HCT116 (cell line): ENCODE measurements around the gene PGAP3. TPM values are rescaled to one million over a fixed set of nuclear protein-coding genes. Genes with fewer than 3 reads are reported as not detected.
A peak's percentile ranks its signal among the peaks of the same experiment; 100 is the strongest.

ENCODE experiments used
- ATAC-seq: fragments of 200-7000 bp; cut with Tn5 transposase; 2 replicates; pipeline ENCODE4 v1.9.1; 2020; ENCODE audit warnings: mild to moderate bottlenecking, moderate library complexity
- BruUV-seq: library from RNA; stranded (reverse); fragments of 400-500 nt; replicated peaks from 2 replicates; lab custom pipeline; 2021; lab: Mats Ljungman, UMichigan
- CTCF ChIA-PET: fragments of 300-600 bp; sonication (Branson Sonifier 250); formaldehyde crosslinking; loops from one replicate; lab custom pipeline; 2021; ENCODE audit warnings: antibody characterized with exemption; lab: Charles Lee
- POLR2A ChIA-PET: fragments of 300-600, 350-600 bp; sonication (Branson Sonifier 250); formaldehyde crosslinking; loops from one replicate; lab custom pipeline; 2021; ENCODE audit warnings: antibody characterized with exemption; lab: Charles Lee
- RAD21 ChIA-PET, 2 experiments: fragments of 300-600 bp; sonication (Branson Sonifier 250); formaldehyde crosslinking; loops; one replicate each; lab custom pipeline; 2023; ENCODE audit warnings: low total read pairs in 2 of 2; ENCODE audit not compliant: uncharacterized antibody in 2 of 2, unreplicated experiment in 2 of 2, low non-redundant PET in 1 of 2; lab: Charles Lee
- DNase-seq: peaks from one replicate; pipeline ENCODE4 v3.0.0-alpha.2; 2010; ENCODE audit warnings: low read depth, low spot score
- H2AFZ ChIP-seq: fragments of 200-600 bp; shearing (Covaris generic), sonication (generic); 2 replicates; pipeline ENCODE4 v1.6.1; 2017; ENCODE audit warnings: low read depth, mixed run types, mixed read lengths, antibody characterized with exemption, low read length; ENCODE audit not compliant: poor library complexity, severe bottlenecking
- H3K27ac ChIP-seq: 2 replicates; pipeline ENCODE4 v1.5.1; 2012; ENCODE audit warnings: low read depth, low read length
- H3K27me3 ChIP-seq: fragments of 200-600 bp; sonication (generic); 2 replicates; pipeline ENCODE4 v1.6.1; 2016; ENCODE audit warnings: mixed run types, low read length, mixed read lengths; ENCODE audit not compliant: insufficient read depth
- H3K36me3 ChIP-seq, 2 experiments: fragments of 200-500 bp in 1 of 2; fragments of 200-600 bp in 1 of 2; sonication (Bioruptor generic) in 1 of 2; sonication (generic) in 1 of 2; 2 replicates each; pipeline versions ENCODE4 v1.5.1 to v1.6.1; 2014 to 2016; ENCODE audit warnings: low read length in 2 of 2, inconsistent platforms in 1 of 2, mixed read lengths in 1 of 2, mixed run types in 1 of 2; ENCODE audit not compliant: insufficient read depth in 2 of 2, control insufficient read depth in 1 of 2
- H3K4me1 ChIP-seq, 2 experiments: fragments of 200-600 bp in 1 of 2; sonication (generic) in 1 of 2; 2 replicates each; pipeline versions ENCODE4 v1.5.1 to v1.6.1; 2012 to 2017; ENCODE audit warnings: low read length in 2 of 2, inconsistent platforms in 1 of 2, mild to moderate bottlenecking in 1 of 2, mixed read lengths in 1 of 2, mixed run types in 1 of 2, moderate library complexity in 1 of 2; ENCODE audit not compliant: insufficient read depth in 2 of 2, control insufficient read depth in 1 of 2
- H3K4me2 ChIP-seq: fragments of 200-600 bp; sonication (generic); 2 replicates; pipeline ENCODE4 v1.6.1; 2017; ENCODE audit warnings: mixed run types, low read length, mixed read lengths
- H3K4me3 ChIP-seq, 2 experiments: fragments of 200-600 bp in 1 of 2; sonication (generic) in 1 of 2; replicated peaks in 1 of 2; 2 replicates each; pipeline ENCODE4 v1.5.1; 2011 to 2016; ENCODE audit warnings: low read length in 2 of 2, control low read depth in 1 of 2, low read depth in 1 of 2, mild to moderate bottlenecking in 1 of 2, mixed read lengths in 1 of 2, mixed run types in 1 of 2
- H3K79me2 ChIP-seq: fragments of 200-600 bp; sonication (generic); 2 replicates; pipeline ENCODE4 v1.6.1; 2017; ENCODE audit warnings: mild to moderate bottlenecking, mixed run types, low read length, moderate library complexity, mixed read lengths; ENCODE audit not compliant: insufficient read depth
- H3K9ac ChIP-seq: fragments of 200-600 bp; sonication (generic); 2 replicates; pipeline ENCODE4 v1.6.1; 2016; ENCODE audit warnings: low read length, mixed read lengths
- H3K9me2 ChIP-seq: fragments of 200-600 bp; sonication (generic), shearing (Covaris generic); 2 replicates; pipeline ENCODE4 v1.6.1; 2017; ENCODE audit warnings: mixed run types, mild to moderate bottlenecking, moderate library complexity; ENCODE audit not compliant: insufficient read depth
- H3K9me3 ChIP-seq, 2 experiments: fragments of 200-500 bp in 1 of 2; fragments of 200-600 bp in 1 of 2; sonication (Bioruptor generic) in 1 of 2; sonication (generic) in 1 of 2; 2 replicates each; pipeline ENCODE4 v1.6.1; 2014 to 2017; ENCODE audit warnings: low read length in 2 of 2, mixed read lengths in 2 of 2, inconsistent platforms in 1 of 2, low read depth in 1 of 2, mild to moderate bottlenecking in 1 of 2, mixed run types in 1 of 2, moderate library complexity in 1 of 2; ENCODE audit not compliant: control insufficient read depth in 1 of 2, insufficient read depth in 1 of 2
- H4K20me1 ChIP-seq: fragments of 200-600 bp; sonication (generic), shearing (Covaris generic); 2 replicates; pipeline ENCODE4 v1.6.1; 2017; ENCODE audit warnings: mixed run types, mild to moderate bottlenecking, moderate library complexity; ENCODE audit not compliant: insufficient read depth
- ATF3 ChIP-seq: IDR thresholded peaks from 2 replicates; pipeline ENCODE4 v1.6.1; 2012
- CBX3 ChIP-seq: IDR thresholded peaks from 2 replicates; pipeline ENCODE4 v1.6.1; 2012; ENCODE audit warnings: low read depth
- CEBPB ChIP-seq: IDR thresholded peaks from 2 replicates; pipeline ENCODE4 v1.6.1; 2012; ENCODE audit warnings: low read depth
- EZH2 ChIP-seq: fragments of 200-600 bp; sonication (generic); IDR thresholded peaks from 2 replicates; pipeline ENCODE4 v1.6.1; 2017; ENCODE audit warnings: antibody characterized with exemption, mixed run types
- JUND ChIP-seq: IDR thresholded peaks from 2 replicates; pipeline ENCODE4 v1.6.1; 2012
- MAX ChIP-seq: IDR thresholded peaks from 2 replicates; pipeline ENCODE4 v1.6.1; 2012
- POLR2AphosphoS5 ChIP-seq: IDR thresholded peaks from 2 replicates; pipeline ENCODE4 v1.6.1; 2011; ENCODE audit warnings: mild to moderate bottlenecking, low read depth, low read length, moderate library complexity
- REST ChIP-seq: IDR thresholded peaks from 2 replicates; pipeline ENCODE4 v1.6.1; 2012; ENCODE audit warnings: low read depth
- SP1 ChIP-seq: IDR thresholded peaks from 2 replicates; pipeline ENCODE4 v1.6.1; 2012; ENCODE audit warnings: low read depth
- TCF7L2 ChIP-seq: IDR thresholded peaks from 2 replicates; pipeline ENCODE4 v1.7.0; 2011; ENCODE audit warnings: borderline replicate concordance, inconsistent platforms; ENCODE audit not compliant: insufficient read depth, insufficient read length; ENCODE audit errors: extremely low read depth
- YY1 ChIP-seq: IDR thresholded peaks from 2 replicates; pipeline ENCODE4 v1.6.1; 2011; ENCODE audit warnings: low read length, low read depth, moderate library complexity, mild to moderate bottlenecking; ENCODE audit not compliant: insufficient replicate concordance; ENCODE audit errors: extremely low read depth
- ZBTB33 ChIP-seq: IDR thresholded peaks from 2 replicates; pipeline ENCODE4 v1.6.1; 2011; ENCODE audit warnings: mild to moderate bottlenecking, low read length, moderate library complexity; ENCODE audit not compliant: insufficient replicate concordance; ENCODE audit errors: extremely low read depth
- intact Hi-C: fragments of 100-400 bp; cut with micrococcal nuclease; formaldehyde crosslinking; loops from 2 replicates; pipeline ENCODE4 v1.10.0; 2022
- total RNA-seq: library from RNA; stranded (reverse); gene quantifications from one replicate; pipeline ENCODE4 v1.2.1, GENCODE V29; 2021; ENCODE audit not compliant: unreplicated experiment
- TF ChIP-seq, protein P1 (sequence below), 3 experiments: fragments of 200-600 bp in 1 of 3; sonication (generic) in 1 of 3; IDR thresholded peaks in 2 of 3; conservative IDR thresholded peaks in 1 of 3; 2 replicates each; pipeline ENCODE4 v1.5.1; 2012 to 2017; ENCODE audit warnings: low read depth in 2 of 3, low read length in 2 of 3, antibody characterized with exemption in 1 of 3, borderline replicate concordance in 1 of 3, control low read depth in 1 of 3, mild to moderate bottlenecking in 1 of 3, mixed read lengths in 1 of 3, mixed run types in 1 of 3, moderate library complexity in 1 of 3; ENCODE audit not compliant: insufficient read depth in 1 of 3

Gene PGAP3
- total RNA-seq, 1 experiment from 2014 or later = 15.2 TPM

GRCh38 chr17:39676198-39676819 lies 11.5 kb downstream of the PGAP3 start:
- Histone ChIP-seq H3K4me1 (peaks cover 17 to 19% of the 10 kb centered on the region in 2 experiments; a peak in 2 of 4 replicates), H3K9me2 (no peaks in the 10 kb centered on the region), H4K20me1 (no peaks in the 10 kb centered on the region), H2AFZ (no peak overlapping the region), H3K27me3 (no peaks in the 10 kb centered on the region), H3K9ac (no peak overlapping the region), H3K4me2 (no peak overlapping the region), H3K9me3 (no peaks in the 10 kb centered on the region), H3K79me2 (no peaks in the 10 kb centered on the region)
- ATAC-seq = peak; percentile 11; the same call in 1 of the 2 replicates
- ChIA-PET RAD21 (no interaction called here), CTCF (interaction anchor here (1.1 to 1.5 kb wide), 2 partner anchors 11 to 21 kb away, joined by 3 to 6 read pairs; partner anchors contain the start of gene TCAP)
- intact Hi-C loops = no loop called here
- no peak for DNase-seq
- TF ChIP-seq TCF7L2 (no peak), MAX (no peak), SP1 (no peak), CEBPB (no peak), REST (no peak), ATF3 (no peak), ZBTB33 (no peak), POLR2AphosphoS5 (no peak), CBX3 (no peak), EZH2 (no peak), YY1 (no peak), JUND (no peak)
- TF ChIP-seq, protein P1, sequence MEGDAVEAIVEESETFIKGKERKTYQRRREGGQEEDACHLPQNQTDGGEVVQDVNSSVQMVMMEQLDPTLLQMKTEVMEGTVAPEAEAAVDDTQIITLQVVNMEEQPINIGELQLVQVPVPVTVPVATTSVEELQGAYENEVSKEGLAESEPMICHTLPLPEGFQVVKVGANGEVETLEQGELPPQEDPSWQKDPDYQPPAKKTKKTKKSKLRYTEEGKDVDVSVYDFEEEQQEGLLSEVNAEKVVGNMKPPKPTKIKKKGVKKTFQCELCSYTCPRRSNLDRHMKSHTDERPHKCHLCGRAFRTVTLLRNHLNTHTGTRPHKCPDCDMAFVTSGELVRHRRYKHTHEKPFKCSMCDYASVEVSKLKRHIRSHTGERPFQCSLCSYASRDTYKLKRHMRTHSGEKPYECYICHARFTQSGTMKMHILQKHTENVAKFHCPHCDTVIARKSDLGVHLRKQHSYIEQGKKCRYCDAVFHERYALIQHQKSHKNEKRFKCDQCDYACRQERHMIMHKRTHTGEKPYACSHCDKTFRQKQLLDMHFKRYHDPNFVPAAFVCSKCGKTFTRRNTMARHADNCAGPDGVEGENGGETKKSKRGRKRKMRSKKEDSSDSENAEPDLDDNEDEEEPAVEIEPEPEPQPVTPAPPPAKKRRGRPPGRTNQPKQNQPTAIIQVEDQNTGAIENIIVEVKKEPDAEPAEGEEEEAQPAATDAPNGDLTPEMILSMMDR (IDR thresholded peaks at IDR 0.05 in 2 of 3, conservative IDR thresholded peaks at IDR 0.05 in 1 of 3; ENCODE audit: borderline replicate concordance in 1 of 3, insufficient read depth in 1 of 3, low read depth in 2 of 3, low read length in 2 of 3) = no peak
- TF ChIP-seq, all 23 proteins: peak for 0
- BruUV-seq = no TSS peak
- Histone ChIP-seq H3K27ac (no peak overlapping the region), H3K4me3 (no peak overlapping the region), H3K36me3 (no peaks in the 10 kb centered on the region)
- POLR2A ChIA-PET = interaction anchor here (1.5 kb wide), 1 partner anchor 12 kb away, joined by 3 read pairs; the partner anchor contains the start of gene PGAP3
